ENCODE measurements around the gene MFSD6. TPM values are rescaled to one million over a fixed set of nuclear protein-coding genes. Genes with fewer than 3 reads are reported as not detected.

Gene MFSD6
- total and polyA plus RNA-seq, 2 donors from 2014 or later: 12.3 to 33.9 TPM

GRCh38 chr2:190499273-190499672, 91.1 kb downstream of the MFSD6 start:
- Histone ChIP-seq H3K4me1 (ENCODE audit: control insufficient read depth in 2 of 3, insufficient read depth in 2 of 3, low read depth in 1 of 3, low read length in 3 of 3) (no peaks in the 10 kb centered on the region), H3K9ac (ENCODE audit: low read length in 3 of 3) (no peak overlapping the region), H3K27me3 (ENCODE audit: control insufficient read depth, insufficient read depth, low read length) (no peaks in the 10 kb centered on the region), H3K4me3 (ENCODE audit: low read length in 3 of 3) (no peak overlapping the region), H3K36me3 (ENCODE audit: control insufficient read depth in 2 of 3, insufficient read depth in 3 of 3, low read length in 3 of 3) (peaks cover 0 to 2% (median 0%) of the 10 kb centered on the region in 3 donors), H3K27ac (ENCODE audit: low read depth in 2 of 2, low read length in 2 of 2) (no peak overlapping the region), H3K9me3 (ENCODE audit: control insufficient read depth in 2 of 3, insufficient read depth in 1 of 3, low read length in 3 of 3) (no peaks in the 10 kb centered on the region)
- no peak for FAIRE-seq
- no peak for TF ChIP-seq CTCF (IDR thresholded peaks at IDR 0.05; ENCODE audit: borderline replicate concordance, extremely low read depth, insufficient read depth)
- DNase-seq: no peak
- intact Hi-C loops (cut with DNase I): no loop called here

GRCh38 chr2:190500054-190500502, 91.9 kb downstream of the MFSD6 start:
- Histone ChIP-seq H3K27ac (ENCODE audit: low read depth in 2 of 2, low read length in 2 of 2) (no peak overlapping the region), H3K4me3 (ENCODE audit: low read length in 3 of 3) (no peak overlapping the region), H3K9me3 (ENCODE audit: control insufficient read depth in 2 of 3, insufficient read depth in 1 of 3, low read length in 3 of 3) (no peaks in the 10 kb centered on the region), H3K36me3 (ENCODE audit: control insufficient read depth in 2 of 3, insufficient read depth in 3 of 3, low read length in 3 of 3) (peaks cover 0 to 6% (median 3%) of the 10 kb centered on the region in 3 donors), H3K27me3 (ENCODE audit: control insufficient read depth, insufficient read depth, low read length) (no peaks in the 10 kb centered on the region), H3K9ac (ENCODE audit: low read length in 3 of 3) (no peak overlapping the region), H3K4me1 (ENCODE audit: control insufficient read depth in 2 of 3, insufficient read depth in 2 of 3, low read depth in 1 of 3, low read length in 3 of 3) (no peaks in the 10 kb centered on the region)
- FAIRE-seq (no peak), DNase-seq (peak in 1 of 5 donors; percentile 45)
- intact Hi-C loops (cut with DNase I): no loop called here
- no peak for TF ChIP-seq CTCF (IDR thresholded peaks at IDR 0.05; ENCODE audit: borderline replicate concordance, extremely low read depth, insufficient read depth)

- intact Hi-C loops (cut with DNase I): no loop called here
- FAIRE-seq: no peak
These were observed 93.1 kb downstream of the MFSD6 start for GRCh38 chr2:190501231-190501630.

More at GRCh38 chr2:190501231-190501630, 93.1 kb downstream of the MFSD6 start:
- Histone ChIP-seq H3K27me3 (ENCODE audit: control insufficient read depth, insufficient read depth, low read length) (no peaks in the 10 kb centered on the region), H3K27ac (ENCODE audit: low read depth in 2 of 2, low read length in 2 of 2) (no peak overlapping the region), H3K4me1 (ENCODE audit: control insufficient read depth in 2 of 3, insufficient read depth in 2 of 3, low read depth in 1 of 3, low read length in 3 of 3) (no peaks in the 10 kb centered on the region), H3K9me3 (ENCODE audit: control insufficient read depth in 2 of 3, insufficient read depth in 1 of 3, low read length in 3 of 3) (no peaks in the 10 kb centered on the region), H3K36me3 (ENCODE audit: control insufficient read depth in 2 of 3, insufficient read depth in 3 of 3, low read length in 3 of 3) (peaks cover 0 to 6% (median 3%) of the 10 kb centered on the region in 3 donors), H3K4me3 (ENCODE audit: low read length in 3 of 3) (no peak overlapping the region), H3K9ac (ENCODE audit: low read length in 3 of 3) (no peak overlapping the region)
- no peak for TF ChIP-seq CTCF (IDR thresholded peaks at IDR 0.05; ENCODE audit: borderline replicate concordance, extremely low read depth, insufficient read depth)
- no peak for DNase-seq
